GM12865 (cell line): ENCODE measurements around the gene GUCY2D.
A peak's percentile ranks its signal among the peaks of the same experiment; 100 is the strongest.

Source experiments
- DNase-seq: peaks from one replicate; pipeline ENCODE4 v3.0.0; 2010; ENCODE audit warnings: low read depth
- H3K4me3 ChIP-seq: 2 replicates; pipeline ENCODE4 v1.5.1; 2011; ENCODE audit warnings: mild to moderate bottlenecking, low read depth, low read length, control low read depth
- TF ChIP-seq, protein P1 (sequence below): IDR thresholded peaks from 2 replicates; pipeline ENCODE4 v1.5.1; 2011; ENCODE audit warnings: low read length, control low read depth, low read depth, inconsistent platforms; ENCODE audit not compliant: insufficient read depth; ENCODE audit errors: missing control alignments

GUCY2D gene

GRCh38 chr17:8039611-8040168 is 37.3 kb downstream of the GUCY2D start:
- no peak overlapping the region for H3K4me3 ChIP-seq
- TF ChIP-seq, protein P1, sequence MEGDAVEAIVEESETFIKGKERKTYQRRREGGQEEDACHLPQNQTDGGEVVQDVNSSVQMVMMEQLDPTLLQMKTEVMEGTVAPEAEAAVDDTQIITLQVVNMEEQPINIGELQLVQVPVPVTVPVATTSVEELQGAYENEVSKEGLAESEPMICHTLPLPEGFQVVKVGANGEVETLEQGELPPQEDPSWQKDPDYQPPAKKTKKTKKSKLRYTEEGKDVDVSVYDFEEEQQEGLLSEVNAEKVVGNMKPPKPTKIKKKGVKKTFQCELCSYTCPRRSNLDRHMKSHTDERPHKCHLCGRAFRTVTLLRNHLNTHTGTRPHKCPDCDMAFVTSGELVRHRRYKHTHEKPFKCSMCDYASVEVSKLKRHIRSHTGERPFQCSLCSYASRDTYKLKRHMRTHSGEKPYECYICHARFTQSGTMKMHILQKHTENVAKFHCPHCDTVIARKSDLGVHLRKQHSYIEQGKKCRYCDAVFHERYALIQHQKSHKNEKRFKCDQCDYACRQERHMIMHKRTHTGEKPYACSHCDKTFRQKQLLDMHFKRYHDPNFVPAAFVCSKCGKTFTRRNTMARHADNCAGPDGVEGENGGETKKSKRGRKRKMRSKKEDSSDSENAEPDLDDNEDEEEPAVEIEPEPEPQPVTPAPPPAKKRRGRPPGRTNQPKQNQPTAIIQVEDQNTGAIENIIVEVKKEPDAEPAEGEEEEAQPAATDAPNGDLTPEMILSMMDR = no peak
- no peak for DNase-seq

DNA sequence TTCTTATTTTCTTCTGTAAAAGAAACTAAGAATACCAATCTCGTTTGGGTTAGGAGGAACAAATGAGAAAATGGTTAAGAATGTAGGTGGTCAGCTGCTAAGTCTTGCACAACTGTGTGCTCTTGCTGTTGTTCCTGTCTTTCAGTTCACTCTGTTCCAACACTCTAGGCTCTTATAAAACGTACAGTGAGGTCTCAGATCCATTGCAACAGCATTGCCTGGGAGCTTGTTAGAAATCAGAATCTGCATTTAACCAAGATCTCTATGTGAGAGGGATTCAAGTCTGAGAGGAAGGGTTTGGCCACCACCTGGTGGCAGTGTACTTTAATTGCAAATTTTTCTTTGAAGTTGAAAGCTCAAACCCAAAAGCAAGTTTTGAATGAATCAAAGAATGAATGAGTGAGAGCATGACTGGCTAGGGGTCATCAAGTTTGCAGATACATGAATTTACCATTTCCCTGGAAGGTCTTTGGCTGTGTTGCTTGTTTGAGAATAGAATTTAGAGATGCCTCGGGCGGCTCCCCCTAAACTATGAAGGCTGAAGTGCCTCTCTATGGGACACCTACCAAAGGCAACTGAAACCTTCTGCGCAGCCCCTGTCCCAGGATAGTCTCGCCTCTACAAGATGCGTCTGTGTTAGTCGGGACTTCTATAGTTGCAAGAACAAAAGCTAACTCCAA is 39.0 kb downstream of the GUCY2D start:
- DNase-seq = peak; percentile 69
- H3K4me3 ChIP-seq = no peak overlapping the region
- TF ChIP-seq, protein P1 = peak; percentile 51

DNA sequence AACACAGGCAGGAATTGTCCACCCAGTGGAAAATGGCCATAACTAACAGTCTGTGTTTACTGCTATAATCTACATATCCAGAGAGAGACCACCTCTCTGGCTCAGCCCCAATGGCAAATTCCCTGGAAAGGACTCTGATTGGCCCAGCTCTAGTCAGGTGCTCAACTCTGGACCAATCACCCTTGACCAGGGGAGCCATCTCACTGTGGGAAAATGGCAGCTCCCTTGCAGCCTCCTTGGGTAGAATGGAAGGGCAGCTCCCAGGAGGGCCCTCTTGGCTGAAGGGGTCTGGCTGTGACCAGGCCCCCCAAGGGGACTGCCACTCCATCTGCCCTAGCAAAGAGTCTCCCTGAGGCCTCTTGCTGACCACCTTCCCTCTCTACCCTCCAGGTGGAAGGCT is 39.6 kb downstream of the GUCY2D start:
- TF ChIP-seq, protein P1 = no peak
- DNase-seq = no peak

GRCh38 chr17:8044819-8045810 is 42.7 kb downstream of the GUCY2D start:
- H3K4me3 ChIP-seq = no peak overlapping the region
- no peak for DNase-seq
- TF ChIP-seq, protein P1 = no peak

More for the DNA sequence above, 39.6 kb downstream of the GUCY2D start:
- no peak overlapping the region for H3K4me3 ChIP-seq

DNA sequence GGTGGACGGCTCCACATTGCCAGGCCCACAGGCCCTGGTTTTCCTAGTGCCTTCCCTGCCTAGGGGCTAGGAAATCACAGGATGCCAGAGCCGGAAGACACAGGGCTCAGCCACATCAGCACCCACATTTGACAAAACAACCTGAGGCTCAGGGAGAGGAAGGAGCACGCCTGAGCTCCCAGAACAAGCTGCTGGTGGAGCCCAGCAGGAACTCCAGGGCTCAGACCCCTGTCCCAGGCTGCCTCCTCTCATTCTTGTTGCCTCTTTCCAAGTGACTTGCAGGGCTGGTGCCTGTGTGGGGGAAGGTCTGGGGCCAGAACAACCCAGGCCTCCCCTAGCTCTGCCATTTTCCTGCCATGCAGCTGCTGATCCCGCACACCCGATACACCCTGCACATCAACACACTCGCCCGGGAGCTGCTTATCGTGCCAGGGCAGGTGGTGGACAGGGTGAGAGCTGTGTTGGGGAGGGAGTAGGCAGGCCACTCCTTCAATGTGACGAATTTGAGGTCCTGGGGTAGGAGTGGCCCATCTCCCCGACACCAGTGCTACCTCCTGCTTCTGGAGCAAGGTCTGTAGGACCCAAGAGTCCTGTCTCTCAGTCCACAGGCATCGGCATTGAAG is 44.0 kb downstream of the GUCY2D start:
- DNase-seq = no peak
- TF ChIP-seq, protein P1 = no peak

DNA sequence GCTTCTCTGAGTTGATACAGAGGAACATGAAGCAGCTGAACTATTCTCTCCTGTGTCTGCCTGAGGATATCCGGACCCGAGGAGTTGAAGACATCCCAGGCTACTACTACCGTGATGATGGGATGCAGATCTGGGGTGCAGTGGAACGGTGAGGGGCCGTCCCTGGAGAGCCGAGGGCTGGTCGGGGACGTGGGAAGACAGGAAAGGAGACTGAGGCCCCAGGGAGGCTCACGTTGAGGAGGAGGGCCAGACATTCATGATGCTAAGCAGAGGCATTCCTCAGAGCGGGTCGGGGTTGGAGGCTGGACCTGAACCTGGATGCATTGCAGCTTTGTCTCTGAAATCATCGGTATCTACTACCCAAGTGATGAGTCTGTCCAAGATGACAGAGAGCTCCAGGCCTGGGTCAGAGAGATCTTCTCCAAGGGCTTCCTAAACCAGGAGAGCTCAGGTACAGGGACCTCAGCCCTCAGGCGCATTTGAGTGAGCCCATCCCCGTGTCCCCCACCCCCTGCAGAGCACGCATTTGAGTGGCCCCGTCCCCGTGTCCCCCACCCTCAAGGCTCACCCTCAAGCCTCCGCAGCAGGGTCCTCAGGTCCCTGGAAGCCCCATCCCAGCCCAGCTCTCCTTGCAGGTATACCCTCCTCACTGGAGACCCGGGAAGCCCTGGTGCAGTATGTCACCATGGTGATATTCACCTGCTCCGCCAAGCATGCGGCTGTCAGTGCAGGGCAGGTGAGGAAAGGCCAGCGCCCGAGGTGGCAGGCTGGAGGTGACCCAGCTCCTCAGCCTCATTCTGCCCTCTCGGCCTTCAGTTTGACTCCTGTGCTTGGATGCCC is 44.7 kb downstream of the GUCY2D start:
- H3K4me3 ChIP-seq = no peak overlapping the region
- no peak for DNase-seq
- TF ChIP-seq, protein P1 = no peak

More for the DNA sequence above, 44.0 kb downstream of the GUCY2D start:
- H3K4me3 ChIP-seq = no peak overlapping the region
